Measurements from ENCODE around the gene LARP1B. TPM values are rescaled to one million over a fixed set of nuclear protein-coding genes. Genes with fewer than 3 reads are reported as not detected.
"Not testable (repeated sequence)": the region's sequence is repeated elsewhere in the genome, so short reads cannot be mapped to it uniquely, and the experiment has no call there.

Gene LARP1B
- total RNA-seq, 2 donors from 2014 or later, result 20.2 to 20.9 TPM

DNA sequence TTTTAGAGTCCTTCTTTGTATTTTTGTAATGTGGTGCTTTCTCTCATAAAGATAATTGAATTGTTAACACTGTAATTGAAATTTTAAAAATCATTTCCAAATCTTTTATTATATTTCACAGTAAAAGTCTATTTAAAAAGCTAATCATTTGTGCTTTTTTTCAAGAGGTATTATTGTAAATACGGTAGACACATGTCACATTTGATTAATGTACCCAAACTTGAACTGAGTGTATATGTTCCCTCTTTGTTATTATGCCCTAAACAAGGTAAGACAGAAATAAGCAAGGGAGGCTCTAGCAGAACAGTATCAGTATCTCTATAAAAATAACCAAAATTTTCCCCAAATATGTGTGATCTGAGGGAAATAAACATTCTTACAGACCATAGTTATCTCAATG lies 21.5 kb upstream of the LARP1B start:
- Histone ChIP-seq H3K9me3 (no peaks in the 10 kb centered on the region), H3K36me3 (no peaks in the 10 kb centered on the region), H3K27ac (no peak overlapping the region), H3K4me3 (no peak overlapping the region), H3K27me3 (replicated peaks; ENCODE audit: insufficient read depth) (no peaks in the 10 kb centered on the region), H3K4me1 (replicated peaks) (no peaks in the 10 kb centered on the region)
- no peak for DNase-seq (ENCODE audit: low spot score)
- TF ChIP-seq CTCF (IDR thresholded peaks at IDR 0.05) (no peak), POLR2A (IDR thresholded peaks at IDR 0.05) (no peak), POLR2AphosphoS5 (IDR thresholded peaks at IDR 0.05) (no peak)
- 77% methylated on average over 1 of the region's 1 CpG for WGBS
- intact Hi-C loops (cut with DNase I), result no loop called here

DNA sequence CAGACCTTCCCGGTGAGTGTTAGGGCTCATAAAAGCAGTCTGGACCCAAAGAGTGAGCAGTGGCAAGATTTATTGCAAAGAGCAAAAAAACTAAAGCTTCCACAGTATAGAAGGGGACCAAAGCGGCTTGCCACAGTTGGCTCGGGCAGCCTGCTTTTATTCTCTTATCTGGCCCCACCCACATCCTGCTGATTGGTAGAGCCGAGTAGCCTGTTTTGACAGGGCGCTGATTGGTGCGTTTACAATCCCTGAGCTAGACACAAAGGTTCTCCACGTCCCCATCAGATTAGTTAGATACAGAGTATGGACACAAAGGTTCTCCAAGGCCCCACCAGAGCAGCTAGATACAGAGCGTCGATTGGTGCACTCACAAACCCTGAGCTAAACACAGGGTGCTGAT lies 14.1 kb upstream of the LARP1B start:
- H3K4me1 ChIP-seq (replicated peaks); H3K9me3 ChIP-seq; intact Hi-C loops (cut with DNase I); H3K4me3 ChIP-seq; H3K27ac ChIP-seq; H3K27me3 ChIP-seq (replicated peaks; ENCODE audit: insufficient read depth); H3K36me3 ChIP-seq; DNase-seq (ENCODE audit: low spot score): not testable (repeated sequence)
- WGBS, result 84% methylated on average over 9 of the region's 9 CpGs

DNA sequence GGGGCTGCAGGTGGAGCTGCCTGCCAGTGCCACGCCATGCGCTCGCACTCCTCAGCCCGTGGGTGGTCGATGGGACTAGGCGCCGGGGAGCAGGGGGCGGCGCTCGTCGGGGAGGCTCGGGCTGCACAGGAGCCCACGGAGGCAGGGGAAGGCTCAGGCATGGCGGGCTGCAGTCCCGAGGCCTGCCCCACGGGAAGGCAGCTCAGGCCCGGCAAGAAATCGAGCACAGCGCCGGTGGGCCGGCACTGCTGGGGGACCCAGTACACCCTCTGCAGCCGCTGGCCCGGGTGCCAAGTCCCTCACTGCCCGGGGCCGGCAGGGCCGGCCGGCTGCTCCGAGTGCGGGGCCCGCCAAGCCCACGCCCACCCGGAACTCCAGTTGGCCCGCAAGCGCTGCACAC lies 13.6 kb upstream of the LARP1B start:
- DNase-seq (ENCODE audit: low spot score); H3K4me3 ChIP-seq; H3K27me3 ChIP-seq (replicated peaks; ENCODE audit: insufficient read depth); H3K27ac ChIP-seq; H3K4me1 ChIP-seq (replicated peaks); H3K36me3 ChIP-seq; intact Hi-C loops (cut with DNase I); H3K9me3 ChIP-seq: not testable (repeated sequence)
- WGBS, result 98% methylated on average over 31 of the region's 34 CpGs

GRCh38 chr4:128051229-128051628 lies 9.9 kb upstream of the LARP1B start:
- H3K9me3 ChIP-seq; H3K4me1 ChIP-seq (replicated peaks); H3K36me3 ChIP-seq; H3K4me3 ChIP-seq; H3K27ac ChIP-seq; H3K27me3 ChIP-seq (replicated peaks; ENCODE audit: insufficient read depth); intact Hi-C loops (cut with DNase I); DNase-seq (ENCODE audit: low spot score): not testable (repeated sequence)
- WGBS, result 86% methylated on average over 10 of the region's 10 CpGs

DNA sequence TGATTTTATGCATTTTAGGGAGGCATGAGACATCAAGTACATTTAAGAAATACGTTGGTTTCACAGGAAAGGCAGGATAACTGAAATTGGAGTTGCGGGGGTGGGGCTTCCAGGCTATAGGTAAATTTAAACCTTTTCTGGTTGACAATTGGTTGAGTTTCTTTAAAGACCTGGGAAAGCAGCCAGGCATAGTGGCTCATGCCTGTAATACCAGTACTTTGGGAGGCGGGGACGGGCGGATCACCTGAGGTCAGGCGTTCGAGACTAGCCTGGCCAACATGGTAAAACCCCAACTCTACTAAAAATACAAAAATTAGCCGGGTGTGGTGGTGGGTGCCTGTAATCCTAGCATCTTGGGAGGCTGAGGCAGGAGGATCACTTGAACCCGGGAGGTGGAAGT lies 6.2 kb upstream of the LARP1B start:
- intact Hi-C loops (cut with DNase I); H3K9me3 ChIP-seq; DNase-seq (ENCODE audit: low spot score); H3K27ac ChIP-seq; H3K4me3 ChIP-seq; H3K27me3 ChIP-seq (replicated peaks; ENCODE audit: insufficient read depth); H3K36me3 ChIP-seq; H3K4me1 ChIP-seq (replicated peaks): not testable (repeated sequence)
- 94% methylated on average over 9 of the region's 9 CpGs for WGBS

- H3K9me3 ChIP-seq; intact Hi-C loops (cut with DNase I); H3K27ac ChIP-seq; H3K27me3 ChIP-seq (replicated peaks; ENCODE audit: insufficient read depth); H3K4me3 ChIP-seq; H3K36me3 ChIP-seq; DNase-seq (ENCODE audit: low spot score); H3K4me1 ChIP-seq (replicated peaks): not testable (repeated sequence)
- WGBS, result 95% methylated on average over 10 of the region's 10 CpGs
Observed at GRCh38 chr4:128055441-128056206, 5.5 kb upstream of the LARP1B start.

GRCh38 chr4:128056396-128056795 lies 4.7 kb upstream of the LARP1B start:
- Histone ChIP-seq H3K36me3 (no peaks in the 10 kb centered on the region), H3K4me3 (no peak overlapping the region), H3K27ac (no peak overlapping the region), H3K4me1 (replicated peaks) (no peaks in the 10 kb centered on the region), H3K9me3 (no peaks in the 10 kb centered on the region), H3K27me3 (replicated peaks; ENCODE audit: insufficient read depth) (no peaks in the 10 kb centered on the region)
- intact Hi-C loops (cut with DNase I), result no loop called here
- no peak for TF ChIP-seq CTCF (IDR thresholded peaks at IDR 0.05)
- TF ChIP-seq POLR2A (IDR thresholded peaks at IDR 0.05), result no peak
- TF ChIP-seq POLR2AphosphoS5 (IDR thresholded peaks at IDR 0.05), result no peak
- DNase-seq (ENCODE audit: low spot score), result no peak
